Neural cell (in vitro differentiated cells): ENCODE measurements around the gene AFG3L2. TPM values are rescaled to one million over a fixed set of nuclear protein-coding genes. Genes with fewer than 3 reads are reported as not detected.

Source experiments
- H2AFZ ChIP-seq: fragments of 200-600, 300-800 bp; sonication (generic), shearing (Covaris generic); 2 replicates; pipeline ENCODE4 v1.6.0; 2014; ENCODE audit warnings: low read depth, mild to moderate bottlenecking, antibody characterized with exemption, low read length, moderate library complexity
- H3F3A ChIP-seq: fragments of 200-600 bp; shearing (Covaris generic); 2 replicates; pipeline ENCODE4 v1.6.1; 2016; ENCODE audit warnings: mild to moderate bottlenecking, moderate library complexity, mixed read lengths, antibody characterized with exemption, low read length; ENCODE audit not compliant: insufficient read depth, poor library complexity, severe bottlenecking
- H3K27ac ChIP-seq: fragments of 200-600, 300-800 bp; sonication (generic), shearing (Covaris generic); 2 replicates; pipeline ENCODE4 v1.5.1; 2014; ENCODE audit warnings: mild to moderate bottlenecking, low read length, moderate library complexity
- H3K27me3 ChIP-seq: fragments of 300-800, 200-600 bp; sonication (generic), shearing (Covaris generic); 2 replicates; pipeline ENCODE4 v1.6.0; 2014; ENCODE audit warnings: mild to moderate bottlenecking, low read depth, low read length, moderate library complexity; ENCODE audit not compliant: insufficient read depth
- H3K36me3 ChIP-seq: fragments of 300-800, 200-600 bp; sonication (generic), shearing (Covaris generic); 2 replicates; pipeline ENCODE4 v1.5.1; 2014; ENCODE audit warnings: mild to moderate bottlenecking, antibody characterized with exemption, low read length, moderate library complexity; ENCODE audit not compliant: insufficient read depth
- H3K4me2 ChIP-seq: fragments of 300-800, 200-600 bp; sonication (generic), shearing (Covaris generic); 2 replicates; pipeline ENCODE4 v1.6.0; 2014; ENCODE audit warnings: mild to moderate bottlenecking, low read length
- H3K4me3 ChIP-seq: fragments of 300-800, 200-600 bp; sonication (generic), shearing (Covaris generic); 2 replicates; pipeline ENCODE4 v1.5.1; 2014; ENCODE audit warnings: mild to moderate bottlenecking, low read length, moderate library complexity
- H3K79me2 ChIP-seq: fragments of 200-600 bp; shearing (Covaris generic); replicated peaks from 2 replicates; pipeline ENCODE4 v1.6.0; 2014; ENCODE audit warnings: mild to moderate bottlenecking, low read length, moderate library complexity; ENCODE audit not compliant: insufficient read depth
- H3K9ac ChIP-seq: fragments of 300-800, 200-600 bp; sonication (generic), shearing (Covaris generic); 2 replicates; pipeline ENCODE4 v1.6.1; 2016; ENCODE audit warnings: mild to moderate bottlenecking, low read length, mixed read lengths
- H3K9me2 ChIP-seq: fragments of 200-600 bp; shearing (Covaris generic); 2 replicates; pipeline ENCODE4 v1.6.1; 2016; ENCODE audit warnings: mild to moderate bottlenecking, low read length, mixed read lengths; ENCODE audit not compliant: insufficient read depth
- H3K9me3 ChIP-seq: fragments of 200-600, 300-800 bp; sonication (generic), shearing (Covaris generic); 2 replicates; pipeline ENCODE4 v1.6.1; 2016; ENCODE audit warnings: mild to moderate bottlenecking, mixed run types, low read length, moderate library complexity, mixed read lengths
- H4K20me1 ChIP-seq: fragments of 200-600 bp; shearing (Covaris generic); 2 replicates; pipeline ENCODE4 v1.6.1; 2016; ENCODE audit warnings: mild to moderate bottlenecking, mixed run types; ENCODE audit not compliant: insufficient read depth
- EP300 ChIP-seq: fragments of 450-650 bp; conservative IDR thresholded peaks from 2 replicates; pipeline ENCODE4 v1.6.1; 2014; ENCODE audit warnings: antibody characterized with exemption, mild to moderate bottlenecking, moderate library complexity; ENCODE audit not compliant: poor library complexity, severe bottlenecking
- MXI1 ChIP-seq: fragments of 450-650 bp; conservative IDR thresholded peaks from 2 replicates; pipeline ENCODE4 v1.6.1; 2014; ENCODE audit warnings: antibody characterized with exemption, mild to moderate bottlenecking; ENCODE audit not compliant: poor library complexity, severe bottlenecking
- POLR2AphosphoS5 ChIP-seq: IDR thresholded peaks from 2 replicates; pipeline ENCODE4 v1.6.1; 2012
- RAD21 ChIP-seq: fragments of 450-650 bp; conservative IDR thresholded peaks from 2 replicates; pipeline ENCODE4 v1.6.1; 2014; ENCODE audit warnings: antibody characterized with exemption, mild to moderate bottlenecking, moderate library complexity
- SMC3 ChIP-seq: fragments of 450-650 bp; conservative IDR thresholded peaks from 2 replicates; pipeline ENCODE4 v1.6.1; 2014; ENCODE audit warnings: antibody characterized with exemption, mild to moderate bottlenecking, moderate library complexity; ENCODE audit not compliant: poor library complexity
- TAF1 ChIP-seq: IDR thresholded peaks from 2 replicates; pipeline ENCODE4 v1.6.1; 2012; ENCODE audit warnings: low read depth
- polyA plus RNA-seq: library from polyadenylated mRNA; depleted of rRNA; stranded (reverse); fragments of >200 nt; gene quantifications from 2 replicates; pipeline ENCODE4 v1.2.3, GENCODE V29; 2014
- TF ChIP-seq, protein P1 (sequence below): fragments of 450-650 bp; IDR thresholded peaks from 2 replicates; pipeline ENCODE4 v1.5.1; 2014; ENCODE audit warnings: antibody characterized with exemption, mild to moderate bottlenecking, moderate library complexity; ENCODE audit not compliant: poor library complexity, severe bottlenecking
- TF ChIP-seq, protein P2 (sequence below): IDR thresholded peaks from 2 replicates; pipeline ENCODE4 v1.6.1; 2012; ENCODE audit warnings: borderline replicate concordance

The AFG3L2 gene
- polyA plus RNA-seq, 1 donor from 2014 or later: 49.4 TPM

DNA sequence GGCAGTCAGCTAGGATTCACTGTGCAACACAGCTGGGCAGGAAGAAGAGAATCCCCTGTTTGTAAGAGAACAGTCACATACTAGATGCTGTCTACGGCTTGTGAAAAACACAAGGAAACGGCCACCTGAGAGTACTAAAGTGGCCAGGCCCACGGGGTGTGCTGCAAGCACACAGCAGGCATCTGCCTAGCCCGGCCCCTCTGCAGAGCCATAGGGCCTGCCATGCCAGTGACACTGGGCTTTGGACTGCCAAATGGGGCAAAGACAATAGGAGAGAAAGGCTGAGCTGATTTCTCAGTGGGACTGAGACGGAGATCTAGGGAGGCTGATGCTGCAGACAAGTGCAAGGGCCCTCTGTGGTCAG is 58.7 kb downstream of the AFG3L2 start:
- no peak for TF ChIP-seq EP300
- no peak for TF ChIP-seq SMC3
- no peak for TF ChIP-seq MXI1
- no peak for TF ChIP-seq RAD21
- TF ChIP-seq, protein P1, sequence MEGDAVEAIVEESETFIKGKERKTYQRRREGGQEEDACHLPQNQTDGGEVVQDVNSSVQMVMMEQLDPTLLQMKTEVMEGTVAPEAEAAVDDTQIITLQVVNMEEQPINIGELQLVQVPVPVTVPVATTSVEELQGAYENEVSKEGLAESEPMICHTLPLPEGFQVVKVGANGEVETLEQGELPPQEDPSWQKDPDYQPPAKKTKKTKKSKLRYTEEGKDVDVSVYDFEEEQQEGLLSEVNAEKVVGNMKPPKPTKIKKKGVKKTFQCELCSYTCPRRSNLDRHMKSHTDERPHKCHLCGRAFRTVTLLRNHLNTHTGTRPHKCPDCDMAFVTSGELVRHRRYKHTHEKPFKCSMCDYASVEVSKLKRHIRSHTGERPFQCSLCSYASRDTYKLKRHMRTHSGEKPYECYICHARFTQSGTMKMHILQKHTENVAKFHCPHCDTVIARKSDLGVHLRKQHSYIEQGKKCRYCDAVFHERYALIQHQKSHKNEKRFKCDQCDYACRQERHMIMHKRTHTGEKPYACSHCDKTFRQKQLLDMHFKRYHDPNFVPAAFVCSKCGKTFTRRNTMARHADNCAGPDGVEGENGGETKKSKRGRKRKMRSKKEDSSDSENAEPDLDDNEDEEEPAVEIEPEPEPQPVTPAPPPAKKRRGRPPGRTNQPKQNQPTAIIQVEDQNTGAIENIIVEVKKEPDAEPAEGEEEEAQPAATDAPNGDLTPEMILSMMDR: no peak
- TF ChIP-seq, protein P2, sequence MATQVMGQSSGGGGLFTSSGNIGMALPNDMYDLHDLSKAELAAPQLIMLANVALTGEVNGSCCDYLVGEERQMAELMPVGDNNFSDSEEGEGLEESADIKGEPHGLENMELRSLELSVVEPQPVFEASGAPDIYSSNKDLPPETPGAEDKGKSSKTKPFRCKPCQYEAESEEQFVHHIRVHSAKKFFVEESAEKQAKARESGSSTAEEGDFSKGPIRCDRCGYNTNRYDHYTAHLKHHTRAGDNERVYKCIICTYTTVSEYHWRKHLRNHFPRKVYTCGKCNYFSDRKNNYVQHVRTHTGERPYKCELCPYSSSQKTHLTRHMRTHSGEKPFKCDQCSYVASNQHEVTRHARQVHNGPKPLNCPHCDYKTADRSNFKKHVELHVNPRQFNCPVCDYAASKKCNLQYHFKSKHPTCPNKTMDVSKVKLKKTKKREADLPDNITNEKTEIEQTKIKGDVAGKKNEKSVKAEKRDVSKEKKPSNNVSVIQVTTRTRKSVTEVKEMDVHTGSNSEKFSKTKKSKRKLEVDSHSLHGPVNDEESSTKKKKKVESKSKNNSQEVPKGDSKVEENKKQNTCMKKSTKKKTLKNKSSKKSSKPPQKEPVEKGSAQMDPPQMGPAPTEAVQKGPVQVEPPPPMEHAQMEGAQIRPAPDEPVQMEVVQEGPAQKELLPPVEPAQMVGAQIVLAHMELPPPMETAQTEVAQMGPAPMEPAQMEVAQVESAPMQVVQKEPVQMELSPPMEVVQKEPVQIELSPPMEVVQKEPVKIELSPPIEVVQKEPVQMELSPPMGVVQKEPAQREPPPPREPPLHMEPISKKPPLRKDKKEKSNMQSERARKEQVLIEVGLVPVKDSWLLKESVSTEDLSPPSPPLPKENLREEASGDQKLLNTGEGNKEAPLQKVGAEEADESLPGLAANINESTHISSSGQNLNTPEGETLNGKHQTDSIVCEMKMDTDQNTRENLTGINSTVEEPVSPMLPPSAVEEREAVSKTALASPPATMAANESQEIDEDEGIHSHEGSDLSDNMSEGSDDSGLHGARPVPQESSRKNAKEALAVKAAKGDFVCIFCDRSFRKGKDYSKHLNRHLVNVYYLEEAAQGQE: no peak
- Histone ChIP-seq H3K9me3 (no peaks in the 10 kb centered on the region), H3K4me3 (no peak overlapping the region), H2AFZ (no peak overlapping the region), H3K27me3 (no peaks in the 10 kb centered on the region), H3K79me2 (no peaks in the 10 kb centered on the region), H3K36me3 (no peaks in the 10 kb centered on the region), H3F3A (no peaks in the 10 kb centered on the region), H3K4me2 (no peak overlapping the region), H4K20me1 (no peaks in the 10 kb centered on the region), H3K9ac (no peak overlapping the region), H3K27ac (no peak overlapping the region), H3K9me2 (no peaks in the 10 kb centered on the region)

DNA sequence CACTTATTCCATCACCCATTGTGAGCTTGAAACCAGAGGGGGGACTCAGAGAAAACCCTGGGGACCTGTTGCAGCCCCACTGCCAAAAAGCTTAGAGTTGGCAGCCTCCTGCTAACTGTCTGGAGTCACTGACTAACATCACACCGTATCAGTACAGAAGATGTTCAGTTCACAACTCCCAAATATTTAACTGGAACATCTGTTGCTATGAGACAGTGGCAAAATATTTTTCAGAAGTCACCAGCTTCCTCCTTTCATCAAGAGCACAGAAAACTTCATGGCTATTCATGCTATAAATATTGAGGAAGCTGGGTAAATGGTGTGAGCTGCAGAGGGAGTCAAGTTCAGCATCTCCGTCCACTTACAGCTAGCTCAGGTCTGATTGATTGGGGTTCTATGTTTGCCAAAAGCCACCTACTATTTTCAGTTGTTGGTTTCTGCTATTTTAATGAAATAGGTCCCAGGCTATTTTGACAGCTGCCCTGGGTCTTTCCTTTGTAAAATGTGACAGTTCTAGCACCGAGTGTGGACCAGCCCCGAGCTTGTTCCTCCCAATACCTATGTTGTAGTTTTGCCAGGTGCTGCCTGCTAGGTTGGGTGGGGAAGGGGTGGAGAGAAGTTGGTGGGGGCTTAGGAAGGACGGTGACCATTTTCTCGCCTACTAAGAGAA is 59.2 kb downstream of the AFG3L2 start:
- no peaks in the 10 kb centered on the region for H4K20me1 ChIP-seq
- no peak overlapping the region for H3K4me3 ChIP-seq
- TF ChIP-seq POLR2AphosphoS5 (no peak), TAF1 (no peak), MXI1 (no peak), SMC3 (no peak)
- TF ChIP-seq, protein P1: no peak
- H3F3A ChIP-seq: no peaks in the 10 kb centered on the region
- H3K27me3 ChIP-seq: no peaks in the 10 kb centered on the region
- H3K79me2 ChIP-seq: no peaks in the 10 kb centered on the region
- no peak overlapping the region for H3K27ac ChIP-seq
- H3K4me2 ChIP-seq: no peak overlapping the region
- no peaks in the 10 kb centered on the region for H3K36me3 ChIP-seq
- no peaks in the 10 kb centered on the region for H3K9me2 ChIP-seq
- no peaks in the 10 kb centered on the region for H3K9me3 ChIP-seq
- H2AFZ ChIP-seq: no peak overlapping the region
- no peak overlapping the region for H3K9ac ChIP-seq
